H1 (cell line): Measurements from ENCODE around the gene CHCHD6. TPM values are rescaled to one million over a fixed set of nuclear protein-coding genes. Genes with fewer than 3 reads are reported as not detected.

Source experiments
- CTCF ChIA-PET: fragments of 300-600 bp; sonication (Branson Sonifier 250); formaldehyde crosslinking; loops from one replicate; lab custom pipeline; 2021; ENCODE audit not compliant: partially characterized antibody; lab: Charles Lee
- POLR2A ChIA-PET: fragments of 300-600 bp; sonication (Branson Sonifier 250); formaldehyde crosslinking; loops from one replicate; lab custom pipeline; 2021; ENCODE audit warnings: inconsistent platforms; ENCODE audit not compliant: partially characterized antibody; lab: Charles Lee
- DNase-seq, 2 experiments: peaks; one replicate each; pipeline versions ENCODE4 v3.0.0 to v3.0.0-alpha.2; 2010 to 2022; ENCODE audit warnings: low spot score in 2 of 2, low read depth in 1 of 2, mixed read lengths in 1 of 2
- FAIRE-seq: peaks from 2 replicates; lab custom pipeline; 2011; peaks lifted over from hg19 to GRCh38; lab: Jason Lieb, UNC
- H2AFZ ChIP-seq: 2 replicates; pipeline ENCODE4 v1.8.1; 2012; ENCODE audit warnings: low read length, inconsistent platforms
- H2AK5ac ChIP-seq: 2 replicates; pipeline ENCODE4 v1.6.1; 2013; ENCODE audit warnings: low read depth, low read length
- H2BK120ac ChIP-seq: replicated peaks from 2 replicates; pipeline ENCODE3; 2013; ENCODE audit warnings: low read depth, low read length, inconsistent platforms
- H2BK12ac ChIP-seq: 2 replicates; pipeline ENCODE4 v1.6.1; 2013; ENCODE audit warnings: low read depth, low read length
- H2BK15ac ChIP-seq: 2 replicates; pipeline ENCODE4 v1.6.1; 2013; ENCODE audit warnings: low read length
- H2BK20ac ChIP-seq: 2 replicates; pipeline ENCODE4 v1.6.1; 2013; ENCODE audit warnings: low read length
- H2BK5ac ChIP-seq: 2 replicates; pipeline ENCODE4 v1.6.1; 2013; ENCODE audit warnings: low read depth, low read length
- H3K14ac ChIP-seq: 2 replicates; pipeline ENCODE4 v1.6.1; 2013; ENCODE audit warnings: inconsistent platforms; ENCODE audit not compliant: insufficient read length
- H3K18ac ChIP-seq: 2 replicates; pipeline ENCODE4 v1.6.1; 2013; ENCODE audit warnings: low read length; ENCODE audit errors: extremely low read depth
- H3K23ac ChIP-seq: 2 replicates; pipeline ENCODE4 v1.6.1; 2013; ENCODE audit warnings: inconsistent platforms; ENCODE audit not compliant: insufficient read length
- H3K23me2 ChIP-seq: 2 replicates; pipeline ENCODE4 v1.6.1; 2013; ENCODE audit warnings: low read depth, low read length
- H3K27ac ChIP-seq: 2 replicates; pipeline ENCODE4 v1.6.1; 2011; ENCODE audit warnings: low read depth, low read length, inconsistent platforms
- H3K27me3 ChIP-seq, 4 experiments: replicated peaks in 1 of 4; 1 replicate in 1 of 4; 2 replicates in 3 of 4; pipeline versions ENCODE4 v1.6.1 to v1.8.1; 2011 to 2013; ENCODE audit warnings: low read length in 3 of 4, mild to moderate bottlenecking in 3 of 4, inconsistent platforms in 2 of 4, mixed read lengths in 2 of 4, moderate library complexity in 1 of 4; ENCODE audit not compliant: control insufficient read depth in 3 of 4, insufficient read depth in 3 of 4; ENCODE audit errors: extremely low read depth in 1 of 4
- H3K36me3 ChIP-seq, 4 experiments: 2 replicates each; pipeline versions ENCODE4 v1.6.1 to v1.8.1; 2011 to 2013; ENCODE audit warnings: mild to moderate bottlenecking in 4 of 4, low read length in 3 of 4, moderate library complexity in 2 of 4, control low read depth in 1 of 4, inconsistent platforms in 1 of 4; ENCODE audit not compliant: insufficient read depth in 4 of 4, control insufficient read depth in 2 of 4
- H3K4ac ChIP-seq: replicated peaks from 2 replicates; pipeline ENCODE3; 2013; ENCODE audit warnings: low read length, low read depth, mixed read lengths, inconsistent platforms; ENCODE audit not compliant: insufficient read length
- H3K4me1 ChIP-seq, 4 experiments: replicated peaks in 1 of 4; 1 replicate in 1 of 4; 2 replicates in 3 of 4; pipeline versions ENCODE4 v1.6.1 to v1.8.1; 2011 to 2013; ENCODE audit warnings: low read length in 3 of 4, inconsistent platforms in 2 of 4, mixed read lengths in 1 of 4; ENCODE audit not compliant: insufficient read depth in 4 of 4, control insufficient read depth in 3 of 4
- H3K4me2 ChIP-seq, 2 experiments: 2 replicates each; pipeline versions ENCODE4 v1.6.1 to v1.8.1; 2011 to 2013; ENCODE audit warnings: low read depth in 2 of 2, low read length in 2 of 2, control low read depth in 1 of 2, inconsistent platforms in 1 of 2, mild to moderate bottlenecking in 1 of 2; ENCODE audit not compliant: insufficient read depth in 1 of 2
- H3K4me3 ChIP-seq, 4 experiments: fragments of 200-600, 300-600 bp in 1 of 4; sonication (generic), shearing (Covaris generic), sonication (Bioruptor Twin) in 1 of 4; 2 replicates each; pipeline versions ENCODE4 v1.5.1 to v1.8.1; 2011 to 2016; ENCODE audit warnings: low read length in 4 of 4, low read depth in 3 of 4, control low read depth in 2 of 4, inconsistent platforms in 2 of 4, mild to moderate bottlenecking in 2 of 4, mixed read lengths in 1 of 4, moderate library complexity in 1 of 4; ENCODE audit not compliant: insufficient read depth in 2 of 4; ENCODE audit errors: extremely low read depth in 1 of 4
- H3K56ac ChIP-seq: replicated peaks from 2 replicates; pipeline ENCODE3; 2013; ENCODE audit warnings: low read depth, mild to moderate bottlenecking, mixed read lengths, low read length, inconsistent platforms; ENCODE audit not compliant: insufficient read length
- H3K79me1 ChIP-seq: 2 replicates; pipeline ENCODE4 v1.6.1; 2013; ENCODE audit warnings: low read depth, low read length, control low read depth
- H3K79me2 ChIP-seq, 2 experiments: 2 replicates each; pipeline versions ENCODE4 v1.6.1 to v1.8.1; 2012 to 2013; ENCODE audit warnings: low read length in 2 of 2, mild to moderate bottlenecking in 2 of 2, inconsistent platforms in 1 of 2; ENCODE audit not compliant: insufficient read depth in 2 of 2, control insufficient read depth in 1 of 2
- H3K9ac ChIP-seq, 4 experiments: replicated peaks in 1 of 4; 1 replicate in 1 of 4; 2 replicates in 3 of 4; pipeline versions ENCODE4 v1.6.1 to v1.8.1; 2011 to 2013; ENCODE audit warnings: low read depth in 3 of 4, low read length in 3 of 4, control low read depth in 2 of 4, mild to moderate bottlenecking in 2 of 4, moderate library complexity in 2 of 4, inconsistent platforms in 1 of 4; ENCODE audit errors: extremely low read depth in 1 of 4
- H3K9me3 ChIP-seq, 2 experiments: 2 replicates each; pipeline versions ENCODE4 v1.6.1 to v1.8.1; 2012 to 2013; ENCODE audit warnings: mild to moderate bottlenecking in 2 of 2, moderate library complexity in 2 of 2, control low read depth in 1 of 2, inconsistent platforms in 1 of 2, low read depth in 1 of 2, low read length in 1 of 2, mixed read lengths in 1 of 2; ENCODE audit not compliant: insufficient read depth in 2 of 2
- H4K20me1 ChIP-seq, 2 experiments: replicated peaks in 1 of 2; 2 replicates each; pipeline versions ENCODE3 to v1.8.1; 2011 to 2013; ENCODE audit warnings: inconsistent platforms in 2 of 2, low read length in 2 of 2, mild to moderate bottlenecking in 1 of 2; ENCODE audit not compliant: insufficient read depth in 2 of 2, control insufficient read depth in 1 of 2
- H4K5ac ChIP-seq: 2 replicates; pipeline ENCODE4 v1.6.1; 2013; ENCODE audit warnings: low read length, low read depth, mixed read lengths, inconsistent platforms; ENCODE audit not compliant: insufficient read length
- H4K8ac ChIP-seq: 2 replicates; pipeline ENCODE4 v1.8.0; 2013; ENCODE audit warnings: mild to moderate bottlenecking, moderate library complexity, low read length, inconsistent platforms; ENCODE audit not compliant: insufficient read depth; ENCODE audit errors: extremely low read depth
- H4K91ac ChIP-seq: replicated peaks from 2 replicates; pipeline ENCODE3; 2013; ENCODE audit warnings: low read length, mixed read lengths, inconsistent platforms; ENCODE audit not compliant: insufficient read length
- ATF3 ChIP-seq: IDR thresholded peaks from 2 replicates; pipeline ENCODE4 v1.6.1; 2011; ENCODE audit warnings: low read depth, mild to moderate bottlenecking, low read length; ENCODE audit not compliant: insufficient read depth
- BACH1 ChIP-seq: IDR thresholded peaks from 2 replicates; pipeline ENCODE4 v1.6.1; 2012; ENCODE audit warnings: low read length, improper control_type of control experiment
- CBX5 ChIP-seq: fragments of 300-800, 300-1000 bp; sonication (generic); IDR thresholded peaks from 2 replicates; pipeline ENCODE4 v1.7.1; 2016; ENCODE audit warnings: antibody characterized with exemption, low read length, low read depth
- CHD1 ChIP-seq: IDR thresholded peaks from 2 replicates; pipeline ENCODE4 v1.6.1; 2012; ENCODE audit warnings: low read depth, low read length, improper control_type of control experiment
- EGR1 ChIP-seq: IDR thresholded peaks from 2 replicates; pipeline ENCODE4 v1.6.1; 2011; ENCODE audit warnings: low read depth, low read length, borderline replicate concordance
- FOSL1 ChIP-seq: IDR thresholded peaks from 2 replicates; pipeline ENCODE4 v1.6.1; 2011; ENCODE audit warnings: mild to moderate bottlenecking, low read depth, low read length, moderate library complexity; ENCODE audit not compliant: insufficient read depth
- HDAC2 ChIP-seq, 2 experiments: fragments of 300-600 bp in 1 of 2; sonication (generic) in 1 of 2; IDR thresholded peaks; 2 replicates each; pipeline ENCODE4 v1.6.1; 2011 to 2012; ENCODE audit warnings: low read depth in 2 of 2, low read length in 2 of 2, mild to moderate bottlenecking in 2 of 2, moderate library complexity in 2 of 2, borderline replicate concordance in 1 of 2, inconsistent platforms in 1 of 2
- HDAC6 ChIP-seq: IDR thresholded peaks from one replicate; pipeline ENCODE4 v1.7.1; 2012; ENCODE audit warnings: low read depth, mild to moderate bottlenecking, inconsistent platforms, low read length, moderate library complexity
- POLR2A ChIP-seq, 2 experiments: IDR thresholded peaks; 1 replicate in 1 of 2; 2 replicates in 1 of 2; pipeline ENCODE4 v1.6.1; 2011; ENCODE audit warnings: low read depth in 2 of 2, low read length in 2 of 2, mild to moderate bottlenecking in 2 of 2; ENCODE audit errors: control extremely low read depth in 1 of 2
- RAD21 ChIP-seq, 2 experiments: IDR thresholded peaks in 1 of 2; conservative IDR thresholded peaks in 1 of 2; 2 replicates each; pipeline ENCODE4 v1.6.1; 2011; ENCODE audit warnings: low read depth in 2 of 2, low read length in 2 of 2, improper control_type of control experiment in 1 of 2, inconsistent platforms in 1 of 2, mild to moderate bottlenecking in 1 of 2, moderate library complexity in 1 of 2
- RXRA ChIP-seq: IDR thresholded peaks from 2 replicates; pipeline ENCODE4 v1.6.1; 2011; ENCODE audit warnings: low read depth, mild to moderate bottlenecking, low read length, moderate library complexity; ENCODE audit not compliant: insufficient read depth
- SP1 ChIP-seq: IDR thresholded peaks from 2 replicates; pipeline ENCODE4 v1.6.1; 2011; ENCODE audit warnings: low read depth, low read length
- ZNF274 ChIP-seq: IDR thresholded peaks from 2 replicates; pipeline ENCODE4 v1.7.0; 2012; ENCODE audit warnings: low read length, borderline replicate concordance; ENCODE audit errors: extremely low read depth
- WGBS, 2 experiments: shearing (Covaris generic) in 1 of 2; methylation state at CpG; one replicate each; pipeline versions ENCODE4 v1.1.6 to v1.1.7; 2013 to 2015; ENCODE audit warnings: low lambda C conversion rate in 2 of 2, mixed read lengths in 2 of 2, inconsistent platforms in 1 of 2, low coverage in 1 of 2, missing lambda C conversion rate in 1 of 2; ENCODE audit not compliant: insufficient replicate concordance in 2 of 2, insufficient coverage in 1 of 2, insufficient read length in 1 of 2; ENCODE audit errors: extremely low coverage in 1 of 2, missing lambda C conversion rate in 1 of 2; 5-methylcytosine and 5-hydroxymethylcytosine counted together
- polyA plus RNA-seq, 7 experiments: library from polyadenylated mRNA; depleted of rRNA in 3 of 7; stranded (reverse) in 5 of 7; unstranded in 2 of 7; fragments of >200 nt in 5 of 7; fragments of 200-250 nt in 2 of 7; gene quantifications; 1 replicate in 5 of 7; 2 replicates in 1 of 7; 4 replicates in 1 of 7; pipeline versions ENCODE4 v1.2.1 to v1.2.3, GENCODE V29; 2011 to 2013; ENCODE audit warnings: missing spikeins in 2 of 7, mixed read lengths in 2 of 7
- total RNA-seq: library from RNA; stranded (reverse); fragmentation: NEBNext Ultra II Directional; extraction: Animal tissue kit (Norgen Biotek cat#: 25700); gene quantifications from 2 replicates; pipeline ENCODE4 v1.2.1, GENCODE V29; 2021

CHCHD6 gene
- total and polyA plus RNA-seq, 2 of the 8 experiments (the other 6 are each of a cell fraction or from before 2014, with no cell fraction given) = 32.4 to 37.6 TPM

DNA sequence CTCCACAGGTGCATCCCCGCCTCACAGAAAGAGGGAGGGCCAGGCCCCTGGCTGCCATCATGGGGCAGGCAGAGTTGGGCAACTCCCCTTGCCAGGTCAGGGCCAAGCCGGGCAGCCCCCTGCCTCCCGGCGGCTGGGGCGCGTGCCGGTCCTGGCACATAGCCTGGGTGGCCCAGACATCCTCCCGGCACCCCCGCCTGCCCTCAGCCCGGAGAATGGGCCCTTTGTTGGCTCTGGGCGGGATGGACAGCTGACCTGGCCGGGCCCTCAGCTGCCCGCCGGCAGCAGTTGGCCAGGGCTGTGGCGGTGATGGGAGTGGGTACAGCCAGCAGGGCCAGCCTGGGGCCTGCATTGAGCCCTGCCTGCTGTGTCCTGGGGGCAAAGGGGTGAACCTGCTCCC is 295.3 kb downstream of the CHCHD6 start:
- no peaks in the 10 kb centered on the region; a peak in 1 of 8 replicates for H3K36me3 ChIP-seq
- H3K27ac ChIP-seq = no peak overlapping the region; the same call in 1 of the 2 replicates
- POLR2A ChIA-PET = interaction anchor here (2.7 kb wide), 1 partner anchor 14 kb away, joined by 9 read pairs; no protein-coding TSS in a partner anchor
- no peaks in the 10 kb centered on the region for H3K23me2 ChIP-seq
- no peak overlapping the region for H4K5ac ChIP-seq
- no peak overlapping the region for H4K8ac ChIP-seq
- no peak overlapping the region for H2AK5ac ChIP-seq
- WGBS, 2 experiments = 91% methylated on average over 6 of the region's 15 CpGs; no CpG with 5 or more reads in 1 of the 2 experiments
- no peak overlapping the region for H2BK20ac ChIP-seq
- H3K4ac ChIP-seq = no peak overlapping the region
- H2BK12ac ChIP-seq = 0 out of 2 replicates have a peak overlapping the region, but pooled peaks have one; percentile 39
- 0 out of 2 replicates have a peak overlapping the region, but pooled peaks have one; percentile 29 for H2BK15ac ChIP-seq
- peaks cover 15 to 42% of the 10 kb centered on the region in 2 experiments for H4K20me1 ChIP-seq
- no peak overlapping the region for H3K56ac ChIP-seq
- H2BK5ac ChIP-seq = no peak overlapping the region
- H2AFZ ChIP-seq = no peak overlapping the region
- H3K23ac ChIP-seq = no peak overlapping the region
- no peak overlapping the region for H3K4me2 ChIP-seq
- H3K4me1 ChIP-seq = peaks cover 0 to 20% (median 14%) of the 10 kb centered on the region in 4 experiments; a peak in 6 of 7 replicates
- H3K4me3 ChIP-seq = no peak overlapping the region
- no peak overlapping the region for H2BK120ac ChIP-seq
- peaks cover 0 to 43% of the 10 kb centered on the region in 2 experiments; a peak in 2 of 4 replicates for H3K79me2 ChIP-seq
- H3K9ac ChIP-seq = no peak overlapping the region
- peaks cover 21% of the 10 kb centered on the region for H3K79me1 ChIP-seq
- no peaks in the 10 kb centered on the region for H3K27me3 ChIP-seq
- no peaks in the 10 kb centered on the region for H3K9me3 ChIP-seq
- CTCF ChIA-PET = interaction anchor here (1.2 to 1.7 kb wide), 3 partner anchors 247 to 343 kb away, joined by 3 to 6 read pairs (median 5); no protein-coding TSS in a partner anchor
- H3K18ac ChIP-seq = no peak overlapping the region
- no peak overlapping the region for H3K14ac ChIP-seq
- DNase-seq = no peak
- FAIRE-seq = no peak
- H4K91ac ChIP-seq = no peak overlapping the region
- TF ChIP-seq HDAC2 (IDR thresholded peaks at IDR 0.05; ENCODE audit: borderline replicate concordance in 1 of 2, low read depth in 2 of 2, low read length in 2 of 2) = no peak
- TF ChIP-seq BACH1 = no peak
- TF ChIP-seq RXRA = no peak
- TF ChIP-seq CBX5 = no peak
- TF ChIP-seq SP1 = no peak
- no peak for TF ChIP-seq CHD1
- TF ChIP-seq ATF3 = no peak
- no peak for TF ChIP-seq POLR2A (IDR thresholded peaks at IDR 0.05; ENCODE audit: control extremely low read depth in 1 of 2, low read depth in 2 of 2, low read length in 2 of 2)
- no peak for TF ChIP-seq EGR1
- no peak for TF ChIP-seq ZNF274
- no peak for TF ChIP-seq RAD21 (IDR thresholded peaks at IDR 0.05 in 1 of 2, conservative IDR thresholded peaks at IDR 0.05 in 1 of 2; ENCODE audit: low read depth in 2 of 2, low read length in 2 of 2)
- no peak for TF ChIP-seq HDAC6
- no peak for TF ChIP-seq FOSL1
